AG09319 (cell line): ENCODE measurements around the gene ENDOU.

Source experiments
- DNase-seq: peaks from one replicate; pipeline ENCODE4 v3.0.0-alpha.2; 2010; ENCODE audit warnings: low read depth; ENCODE audit errors: extremely low read depth
- CTCF ChIP-seq: IDR thresholded peaks from 2 replicates; pipeline ENCODE4 v1.5.1; 2011; ENCODE audit warnings: low read depth, mild to moderate bottlenecking, inconsistent platforms, low read length, moderate library complexity

The ENDOU gene

GRCh38 chr12:47770086-47770726 is 44.9 kb upstream of the ENDOU start:
- no peak for DNase-seq
- no peak for TF ChIP-seq CTCF

- TF ChIP-seq CTCF = no peak
- no peak for DNase-seq
Measured at GRCh38 chr12:47769234-47770085, 44.2 kb upstream of the ENDOU start.

GRCh38 chr12:47768323-47768811 is 43.1 kb upstream of the ENDOU start:
- no peak for TF ChIP-seq CTCF
- DNase-seq = no peak

- TF ChIP-seq CTCF = peak; percentile 55
- DNase-seq = no peak
Measured at GRCh38 chr12:47767216-47767724, 42.0 kb upstream of the ENDOU start.

GRCh38 chr12:47766502-47767215 is 41.4 kb upstream of the ENDOU start:
- DNase-seq = no peak
- no peak for TF ChIP-seq CTCF

GRCh38 chr12:47763481-47764346 is 38.4 kb upstream of the ENDOU start:
- TF ChIP-seq CTCF = no peak
- no peak for DNase-seq
